ENCODE results near the gene HMGN2. TPM values are rescaled to one million over a fixed set of nuclear protein-coding genes. Genes with fewer than 3 reads are reported as not detected.

HMGN2 gene
- polyA plus RNA-seq = 671 TPM
- long read RNA-seq, donor 1, transcript HMGN2-201 (6 exons, 1,191 nt) = major isoform, 187 of 207 reads
- long read RNA-seq, donor 1, partial matches to known transcripts = 15 of 207 reads
- long read RNA-seq, donor 1, other reads (novel, unspliced or antisense) = 0 of 207 reads
- long read RNA-seq, donor 2, transcript HMGN2-201 (6 exons, 1,191 nt) = major isoform, 339 of 879 reads
- long read RNA-seq, donor 2, transcript HMGN2-205 (5 exons, 952 nt) = minor isoform, 12 of 879 reads
- long read RNA-seq, donor 2, partial matches to known transcripts = 514 of 879 reads
- long read RNA-seq, donor 2, other reads (novel, unspliced or antisense) = 9 of 879 reads
- long read RNA-seq, donor 3 = 0 reads
- long read RNA-seq, donor 4, transcript HMGN2-201 (6 exons, 1,191 nt) = major isoform, 38 of 42 reads
- long read RNA-seq, donor 4, partial matches to known transcripts = 0 of 42 reads
- long read RNA-seq, donor 4, other reads (novel, unspliced or antisense) = 0 of 42 reads
- long read RNA-seq, donor 5, transcript HMGN2-201 (6 exons, 1,191 nt) = major isoform, 193 of 230 reads
- long read RNA-seq, donor 5, partial matches to known transcripts = 18 of 230 reads
- long read RNA-seq, donor 5, other reads (novel, unspliced or antisense) = 15 of 230 reads
- long read RNA-seq, donor 6, transcript HMGN2-205 (5 exons, 952 nt) = minor isoform, 10 of 555 reads
- long read RNA-seq, donor 6, transcript HMGN2-201 (6 exons, 1,191 nt) = major isoform, 214 of 555 reads
- long read RNA-seq, donor 6, partial matches to known transcripts = 315 of 555 reads
- long read RNA-seq, donor 6, other reads (novel, unspliced or antisense) = 11 of 555 reads
- long read RNA-seq, donor 7, transcript HMGN2-201 (6 exons, 1,191 nt) = major isoform, 153 of 188 reads
- long read RNA-seq, donor 7, partial matches to known transcripts = 20 of 188 reads
- long read RNA-seq, donor 7, other reads (novel, unspliced or antisense) = 5 of 188 reads
- long read RNA-seq, donor 8, transcript HMGN2-201 (6 exons, 1,191 nt) = major isoform, 328 of 407 reads
- long read RNA-seq, donor 8, transcript HMGN2-205 (5 exons, 952 nt) = minor isoform, 9 of 407 reads
- long read RNA-seq, donor 8, partial matches to known transcripts = 45 of 407 reads
- long read RNA-seq, donor 8, other reads (novel, unspliced or antisense) = 22 of 407 reads
- long read RNA-seq, donor 9, transcript HMGN2-201 (6 exons, 1,191 nt) = major isoform, 206 of 276 reads
- long read RNA-seq, donor 9, transcript HMGN2-205 (5 exons, 952 nt) = minor isoform, 5 of 276 reads
- long read RNA-seq, donor 9, partial matches to known transcripts = 51 of 276 reads
- long read RNA-seq, donor 9, other reads (novel, unspliced or antisense) = 10 of 276 reads
- long read RNA-seq, donor 10, transcript HMGN2-201 (6 exons, 1,191 nt) = major isoform, 274 of 328 reads
- long read RNA-seq, donor 10, partial matches to known transcripts = 24 of 328 reads
- long read RNA-seq, donor 10, other reads (novel, unspliced or antisense) = 22 of 328 reads
- long read RNA-seq, donor 11, transcript HMGN2-201 (6 exons, 1,191 nt) = major isoform, 238 of 272 reads
- long read RNA-seq, donor 11, transcript HMGN2-205 (5 exons, 952 nt) = minor isoform, 10 of 272 reads
- long read RNA-seq, donor 11, partial matches to known transcripts = 12 of 272 reads
- long read RNA-seq, donor 11, other reads (novel, unspliced or antisense) = 10 of 272 reads

DNA sequence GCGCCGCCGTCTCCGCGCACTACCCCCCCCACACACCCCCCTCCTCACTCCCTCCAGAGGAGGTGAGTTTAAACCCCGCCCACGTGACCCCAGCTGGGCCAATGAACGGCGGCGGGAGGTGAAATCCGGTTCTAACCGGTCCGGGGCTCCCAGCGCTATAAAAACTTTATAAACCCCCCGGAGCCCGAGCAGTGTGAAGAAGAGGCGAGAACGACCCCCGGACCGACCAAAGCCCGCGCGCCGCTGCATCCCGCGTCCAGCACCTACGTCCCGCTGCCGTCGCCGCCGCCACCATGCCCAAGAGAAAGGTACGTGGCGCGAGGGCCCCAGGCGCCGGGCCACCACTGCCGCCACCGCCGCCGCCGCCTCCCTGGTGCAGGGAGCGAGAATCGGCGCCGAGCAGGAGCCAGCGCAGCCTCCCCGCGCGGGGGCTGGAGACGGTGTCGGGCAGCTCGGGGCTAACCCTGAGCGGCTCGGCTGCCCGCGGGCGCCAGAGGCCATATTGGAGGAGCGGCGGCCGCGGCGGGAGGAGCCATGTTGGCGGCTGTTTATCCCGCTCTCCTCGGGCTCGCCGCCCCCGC is at the start of gene HMGN2:
TSS of gene HMGN2 (plus strand) at position 121 of the 581 bp plus-strand sequence. CDS start at position 294, 173 bp downstream.
- Histone ChIP-seq H3K36me3 (ENCODE audit: control insufficient read depth, insufficient read depth, low read length) (peaks cover 43% of the 10 kb centered on the region), H3K9me3 (ENCODE audit: control insufficient read depth, low read depth, low read length) (no peaks in the 10 kb centered on the region), H3K27ac (ENCODE audit: low read length) (peak within 1 kb of the TSS; percentile 94), H3K27me3 (ENCODE audit: control insufficient read depth, insufficient read depth, low read length) (no peaks in the 10 kb centered on the region), H3K4me3 (ENCODE audit: low read length) (peak within 1 kb of the TSS; percentile 58), H3K4me1 (ENCODE audit: control insufficient read depth, insufficient read depth, low read length) (peaks cover 31% of the 10 kb centered on the region)
- no CpG with 5 or more reads among the region's 69 CpGs for WGBS (ENCODE audit: insufficient coverage, low lambda C conversion rate)
- peak; percentile 86 to 89 for DNase-seq

DNA sequence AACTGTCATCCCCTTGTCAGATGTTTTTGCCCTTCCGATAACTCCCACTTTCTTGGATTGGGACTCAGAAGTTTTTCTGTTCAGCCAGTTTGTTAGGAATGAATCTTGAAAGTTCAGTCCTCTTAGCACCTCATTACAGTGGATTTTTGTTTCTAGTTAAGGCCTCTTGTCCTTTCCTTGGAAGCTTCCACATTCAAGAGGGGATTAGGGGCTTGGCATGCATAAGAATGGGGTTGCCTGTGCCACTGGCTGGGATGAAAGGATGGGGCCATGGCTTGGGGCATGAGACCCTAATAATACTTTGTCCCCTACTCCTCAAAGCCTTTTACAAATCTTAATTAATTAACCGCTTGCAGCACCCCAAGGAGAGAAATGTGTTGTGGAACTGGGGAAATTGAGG is 42.5 kb upstream of the HMGN2 start:
- WGBS (ENCODE audit: insufficient coverage, low lambda C conversion rate) = no CpG with 5 or more reads among the region's 2 CpGs
- Histone ChIP-seq H3K9me3 (ENCODE audit: control insufficient read depth, low read depth, low read length) (no peaks in the 10 kb centered on the region), H3K4me1 (ENCODE audit: control insufficient read depth, insufficient read depth, low read length) (peaks cover 7% of the 10 kb centered on the region), H3K27ac (ENCODE audit: low read length) (no peak overlapping the region), H3K4me3 (ENCODE audit: low read length) (no peak overlapping the region), H3K36me3 (ENCODE audit: control insufficient read depth, insufficient read depth, low read length) (peaks cover 3% of the 10 kb centered on the region), H3K27me3 (ENCODE audit: control insufficient read depth, insufficient read depth, low read length) (peaks cover 3% of the 10 kb centered on the region)
- DNase-seq = no peak

DNA sequence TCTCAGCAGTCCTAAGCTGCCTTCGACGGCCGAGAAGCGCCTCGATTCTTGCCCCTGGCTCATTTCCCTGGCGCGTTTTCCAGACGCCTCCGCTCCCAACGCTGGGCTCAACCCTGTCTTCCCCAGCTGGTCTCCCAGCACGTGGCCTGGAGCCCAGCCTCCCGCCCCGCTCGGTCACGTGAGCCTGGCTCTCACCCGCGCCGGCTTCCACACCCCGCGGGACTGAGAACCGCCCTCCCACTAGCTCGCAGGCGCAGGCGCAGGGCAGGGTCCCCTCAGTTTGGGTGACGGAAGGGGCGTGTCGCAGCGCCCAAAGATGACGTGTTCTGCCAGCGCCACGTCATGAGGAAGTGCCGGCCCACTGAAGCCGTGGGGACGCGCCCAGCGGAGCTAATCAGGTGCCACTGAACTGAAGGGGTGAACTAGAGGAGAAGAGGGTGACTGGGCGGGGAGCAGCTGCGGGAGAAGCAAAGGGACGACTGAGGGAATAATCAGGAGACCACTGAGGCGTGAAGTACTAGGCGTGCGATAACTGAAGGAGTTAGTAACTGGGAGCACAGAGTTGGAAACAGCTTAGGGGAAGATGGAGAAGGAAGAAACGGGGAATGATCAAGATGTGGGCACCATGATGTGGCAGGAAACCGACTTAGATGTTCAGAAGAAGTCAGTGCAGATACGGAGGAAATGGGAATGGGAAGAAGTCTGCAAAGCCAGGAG is 40.1 kb upstream of the HMGN2 start, which contains the start of gene DHDDS:
TSS of gene DHDDS (plus strand) at position 343 of the 717 bp plus-strand sequence. CDS start 625 bp downstream, outside the sequence.
- Histone ChIP-seq H3K36me3 (ENCODE audit: control insufficient read depth, insufficient read depth, low read length) (peaks cover 13% of the 10 kb centered on the region), H3K9me3 (ENCODE audit: control insufficient read depth, low read depth, low read length) (no peaks in the 10 kb centered on the region), H3K27me3 (ENCODE audit: control insufficient read depth, insufficient read depth, low read length) (peaks cover 3% of the 10 kb centered on the region), H3K4me3 (ENCODE audit: low read length) (peak within 1 kb of the TSS; percentile 71), H3K27ac (ENCODE audit: low read length) (peak within 1 kb of the TSS; percentile 85), H3K4me1 (ENCODE audit: control insufficient read depth, insufficient read depth, low read length) (peaks cover 7% of the 10 kb centered on the region)
- DNase-seq = peak; percentile 99
- WGBS (ENCODE audit: insufficient coverage, low lambda C conversion rate) = 2% methylated on average over 10 of the region's 45 CpGs

DNA sequence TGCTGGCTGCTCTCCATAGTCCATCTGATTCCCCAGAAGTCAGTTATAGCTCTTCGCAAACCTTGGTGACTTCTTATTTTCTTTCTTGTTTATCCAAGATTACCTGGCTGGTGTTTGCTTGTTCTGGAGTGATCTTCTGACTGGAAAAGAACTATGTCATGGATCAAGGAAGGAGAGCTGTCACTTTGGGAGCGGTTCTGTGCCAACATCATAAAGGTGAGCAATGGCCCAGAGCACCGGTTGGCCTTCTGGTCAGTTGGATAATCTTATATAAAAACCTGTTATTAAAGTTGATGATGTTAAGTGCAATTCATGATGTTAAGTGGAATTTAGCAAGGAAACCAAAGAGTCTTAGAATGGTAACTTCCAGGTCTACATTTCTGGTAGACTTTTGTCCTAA is 39.4 kb upstream of the HMGN2 start:
- DNase-seq = no peak
- Histone ChIP-seq H3K27me3 (ENCODE audit: control insufficient read depth, insufficient read depth, low read length) (peaks cover 3% of the 10 kb centered on the region), H3K4me1 (ENCODE audit: control insufficient read depth, insufficient read depth, low read length) (peaks cover 7% of the 10 kb centered on the region), H3K9me3 (ENCODE audit: control insufficient read depth, low read depth, low read length) (no peaks in the 10 kb centered on the region), H3K36me3 (ENCODE audit: control insufficient read depth, insufficient read depth, low read length) (peaks cover 17% of the 10 kb centered on the region), H3K4me3 (ENCODE audit: low read length) (peak overlapping the region; percentile 71), H3K27ac (ENCODE audit: low read length) (peak overlapping the region; percentile 85)
- 40% methylated on average over 1 of the region's 3 CpGs for WGBS (ENCODE audit: insufficient coverage, low lambda C conversion rate)

DNA sequence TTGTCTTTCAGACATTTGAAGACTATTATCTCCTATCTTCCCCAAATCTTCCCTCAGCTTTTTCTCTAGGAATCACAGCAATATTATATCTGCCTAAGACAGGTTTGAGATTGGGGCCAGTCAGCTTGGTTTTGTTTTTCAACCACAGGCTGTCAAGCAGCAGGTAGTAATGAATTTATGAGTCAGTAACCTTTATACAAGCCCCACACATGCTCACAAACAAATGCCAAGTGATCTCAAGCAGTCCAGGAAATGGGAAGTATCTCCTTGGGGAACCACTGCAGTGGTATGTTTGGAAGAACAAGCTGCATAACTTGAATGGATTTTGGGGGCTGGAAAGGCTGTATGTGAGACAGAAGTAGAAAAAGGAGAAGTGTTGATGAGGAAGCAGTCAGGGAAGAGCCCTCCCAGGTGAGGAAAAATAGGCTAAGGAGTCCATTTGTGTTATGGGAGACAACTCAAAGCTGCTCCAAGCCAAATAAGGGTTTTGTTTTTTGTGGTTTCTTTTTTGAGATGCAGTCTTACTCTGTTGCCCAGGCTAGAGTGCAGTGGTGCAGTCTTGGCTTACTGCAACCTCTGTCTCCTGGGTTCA is 38.0 kb upstream of the HMGN2 start:
- H3K9me3 ChIP-seq (ENCODE audit: control insufficient read depth, low read depth, low read length) = no peaks in the 10 kb centered on the region
- DNase-seq = no peak
- H3K27ac ChIP-seq (ENCODE audit: low read length) = no peak overlapping the region
- peaks cover 30% of the 10 kb centered on the region for H3K36me3 ChIP-seq (ENCODE audit: control insufficient read depth, insufficient read depth, low read length)
- peaks cover 7% of the 10 kb centered on the region for H3K4me1 ChIP-seq (ENCODE audit: control insufficient read depth, insufficient read depth, low read length)
- no peak overlapping the region for H3K4me3 ChIP-seq (ENCODE audit: low read length)
- H3K27me3 ChIP-seq (ENCODE audit: control insufficient read depth, insufficient read depth, low read length) = peaks cover 3% of the 10 kb centered on the region

DNA sequence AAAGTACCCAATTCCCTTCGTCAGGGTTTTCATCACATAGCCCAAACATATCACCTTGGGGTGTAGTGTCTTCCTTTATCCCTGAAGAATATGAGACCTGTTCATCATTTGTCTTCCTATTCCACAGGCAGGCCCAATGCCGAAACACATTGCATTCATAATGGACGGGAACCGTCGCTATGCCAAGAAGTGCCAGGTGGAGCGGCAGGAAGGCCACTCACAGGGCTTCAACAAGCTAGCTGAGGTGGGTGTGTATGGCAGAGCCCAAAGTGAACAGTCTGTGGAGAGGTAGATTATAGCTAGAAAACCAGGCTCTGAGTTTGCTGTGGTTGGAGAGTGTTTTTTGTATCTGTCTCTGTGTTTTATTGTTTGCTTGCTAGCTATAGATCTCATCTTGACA is 34.2 kb upstream of the HMGN2 start:
- 100% methylated on average over 1 of the region's 6 CpGs for WGBS (ENCODE audit: insufficient coverage, low lambda C conversion rate)
- H3K36me3 ChIP-seq (ENCODE audit: control insufficient read depth, insufficient read depth, low read length) = peaks cover 54% of the 10 kb centered on the region
- no peaks in the 10 kb centered on the region for H3K27me3 ChIP-seq (ENCODE audit: control insufficient read depth, insufficient read depth, low read length)
- DNase-seq = no peak
- no peak overlapping the region for H3K4me3 ChIP-seq (ENCODE audit: low read length)
- peaks cover 4% of the 10 kb centered on the region for H3K4me1 ChIP-seq (ENCODE audit: control insufficient read depth, insufficient read depth, low read length)
- no peak overlapping the region for H3K27ac ChIP-seq (ENCODE audit: low read length)
- H3K9me3 ChIP-seq (ENCODE audit: control insufficient read depth, low read depth, low read length) = no peaks in the 10 kb centered on the region

DNA sequence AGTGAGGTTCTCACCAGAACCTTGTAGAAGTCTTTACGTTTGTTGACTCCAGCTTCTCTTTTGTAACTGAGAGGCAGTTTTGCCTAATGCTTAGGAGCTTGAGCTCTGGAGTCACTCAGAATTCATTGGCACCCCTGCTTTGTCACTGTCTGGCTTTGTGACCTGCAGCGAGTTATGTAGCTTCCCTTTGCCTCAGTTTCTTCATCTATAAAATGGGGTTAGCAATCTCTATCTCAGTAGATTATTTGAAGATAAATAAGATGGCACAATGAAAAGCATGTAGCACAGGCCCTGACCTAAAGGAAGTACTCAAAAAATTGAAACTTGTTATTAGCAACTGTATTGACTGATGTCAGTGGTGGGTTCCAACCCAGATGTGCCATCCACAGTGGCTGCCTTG is 32.0 kb upstream of the HMGN2 start:
- no CpG with 5 or more reads among the region's 2 CpGs for WGBS (ENCODE audit: insufficient coverage, low lambda C conversion rate)
- H3K4me1 ChIP-seq (ENCODE audit: control insufficient read depth, insufficient read depth, low read length) = no peaks in the 10 kb centered on the region
- peaks cover 71% of the 10 kb centered on the region for H3K36me3 ChIP-seq (ENCODE audit: control insufficient read depth, insufficient read depth, low read length)
- no peak for DNase-seq
- H3K27ac ChIP-seq (ENCODE audit: low read length) = no peak overlapping the region
- no peaks in the 10 kb centered on the region for H3K27me3 ChIP-seq (ENCODE audit: control insufficient read depth, insufficient read depth, low read length)
- no peak overlapping the region for H3K4me3 ChIP-seq (ENCODE audit: low read length)
- H3K9me3 ChIP-seq (ENCODE audit: control insufficient read depth, low read depth, low read length) = no peaks in the 10 kb centered on the region

DNA sequence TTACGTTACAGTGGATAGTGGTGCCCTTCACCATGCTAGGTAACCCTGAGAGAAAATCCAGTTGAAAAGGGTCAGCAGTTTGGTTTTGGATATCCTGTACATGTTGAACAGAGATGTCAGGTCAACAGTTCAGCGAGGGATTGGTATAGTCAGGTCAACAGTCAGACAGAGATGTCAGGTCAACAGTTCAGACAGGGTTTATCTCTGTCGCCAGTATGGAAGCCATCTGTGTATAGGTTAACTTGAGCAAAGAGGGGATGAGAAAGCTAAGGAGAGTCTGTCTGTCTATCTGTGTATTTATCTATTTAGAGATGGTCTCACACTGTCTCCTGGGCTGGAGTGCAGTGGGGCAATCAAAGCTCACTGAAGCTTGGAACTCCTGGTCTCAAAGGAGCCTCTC is 22.4 kb upstream of the HMGN2 start:
- Histone ChIP-seq H3K36me3 (ENCODE audit: control insufficient read depth, insufficient read depth, low read length) (peaks cover 62% of the 10 kb centered on the region), H3K27me3 (ENCODE audit: control insufficient read depth, insufficient read depth, low read length) (no peaks in the 10 kb centered on the region), H3K9me3 (ENCODE audit: control insufficient read depth, low read depth, low read length) (no peaks in the 10 kb centered on the region), H3K4me1 (ENCODE audit: control insufficient read depth, insufficient read depth, low read length) (no peaks in the 10 kb centered on the region), H3K27ac (ENCODE audit: low read length) (no peak overlapping the region), H3K4me3 (ENCODE audit: low read length) (no peak overlapping the region)
- no peak for DNase-seq
- WGBS (ENCODE audit: insufficient coverage, low lambda C conversion rate) = no CpG with 5 or more reads among the region's 3 CpGs

Data from large intestine (tissue), 12 donors.